ENCODE results near the gene GALNT7.
A peak's percentile ranks its signal among the peaks of the same experiment; 100 is the strongest.

GALNT7 gene

DNA sequence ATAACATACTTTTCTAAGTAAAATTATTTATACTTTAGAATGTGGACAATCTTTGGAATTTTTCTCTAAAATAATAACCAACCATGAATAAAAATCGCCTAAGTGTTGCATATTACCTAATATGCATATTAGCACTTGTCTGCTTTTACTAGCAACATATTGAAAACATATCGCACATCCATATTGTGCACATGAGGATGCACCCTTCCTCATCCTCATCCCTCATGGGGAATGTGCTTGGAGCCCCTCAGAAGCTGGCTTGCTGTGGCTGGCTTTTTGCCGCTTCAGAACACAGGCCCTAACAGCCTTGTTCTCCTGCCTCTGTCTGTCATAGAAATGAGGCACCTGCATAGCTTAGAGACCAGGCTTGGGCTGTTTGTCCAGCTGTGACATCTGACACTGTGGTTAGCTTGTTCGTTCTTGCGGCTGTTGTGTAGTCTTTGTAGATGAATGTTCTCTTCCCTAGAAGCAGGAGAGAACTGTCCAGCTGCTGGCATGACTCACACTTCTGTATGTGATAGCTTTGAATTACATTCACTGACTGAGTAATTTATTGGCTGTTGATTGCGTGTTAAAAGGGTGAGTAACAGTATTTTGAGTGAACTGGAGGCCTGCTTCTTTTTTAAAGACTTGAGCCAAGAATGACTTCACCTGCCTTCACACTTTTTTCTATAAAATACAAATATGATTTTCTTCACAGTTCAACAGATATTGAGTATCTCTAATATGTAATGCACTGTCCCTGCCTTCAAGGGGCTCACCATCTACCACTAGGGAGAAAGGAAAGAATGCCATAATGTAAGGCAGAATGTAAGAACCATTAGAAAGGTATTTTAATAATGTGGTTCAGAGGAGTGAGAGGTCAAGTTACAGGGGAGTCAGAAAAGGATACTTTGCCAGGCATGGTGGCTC lies 83.7 kb downstream of the GALNT7 start:
- no peaks in the 10 kb centered on the region for H3K9me3 ChIP-seq (ENCODE audit: control insufficient read depth, low read length)
- H3K4me3 ChIP-seq (ENCODE audit: low read depth, low read length), result no peak overlapping the region
- no peak overlapping the region for H2AFZ ChIP-seq
- peak overlapping the region; percentile 47 for H3K27ac ChIP-seq
- no peak overlapping the region for H3K9ac ChIP-seq
- no peaks in the 10 kb centered on the region for H3K36me3 ChIP-seq (ENCODE audit: control insufficient read depth, insufficient read depth, low read length)
- peaks cover 2% of the 10 kb centered on the region for H3K79me2 ChIP-seq
- peaks cover 9% of the 10 kb centered on the region for H3K4me1 ChIP-seq
- no peak overlapping the region for H3K4me2 ChIP-seq (ENCODE audit: low read length)
- no peaks in the 10 kb centered on the region for H3K27me3 ChIP-seq (ENCODE audit: control insufficient read depth, insufficient read depth, low read length)
- TF ChIP-seq, protein P1, sequence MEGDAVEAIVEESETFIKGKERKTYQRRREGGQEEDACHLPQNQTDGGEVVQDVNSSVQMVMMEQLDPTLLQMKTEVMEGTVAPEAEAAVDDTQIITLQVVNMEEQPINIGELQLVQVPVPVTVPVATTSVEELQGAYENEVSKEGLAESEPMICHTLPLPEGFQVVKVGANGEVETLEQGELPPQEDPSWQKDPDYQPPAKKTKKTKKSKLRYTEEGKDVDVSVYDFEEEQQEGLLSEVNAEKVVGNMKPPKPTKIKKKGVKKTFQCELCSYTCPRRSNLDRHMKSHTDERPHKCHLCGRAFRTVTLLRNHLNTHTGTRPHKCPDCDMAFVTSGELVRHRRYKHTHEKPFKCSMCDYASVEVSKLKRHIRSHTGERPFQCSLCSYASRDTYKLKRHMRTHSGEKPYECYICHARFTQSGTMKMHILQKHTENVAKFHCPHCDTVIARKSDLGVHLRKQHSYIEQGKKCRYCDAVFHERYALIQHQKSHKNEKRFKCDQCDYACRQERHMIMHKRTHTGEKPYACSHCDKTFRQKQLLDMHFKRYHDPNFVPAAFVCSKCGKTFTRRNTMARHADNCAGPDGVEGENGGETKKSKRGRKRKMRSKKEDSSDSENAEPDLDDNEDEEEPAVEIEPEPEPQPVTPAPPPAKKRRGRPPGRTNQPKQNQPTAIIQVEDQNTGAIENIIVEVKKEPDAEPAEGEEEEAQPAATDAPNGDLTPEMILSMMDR (IDR thresholded peaks at IDR 0.05), result no peak

DNA sequence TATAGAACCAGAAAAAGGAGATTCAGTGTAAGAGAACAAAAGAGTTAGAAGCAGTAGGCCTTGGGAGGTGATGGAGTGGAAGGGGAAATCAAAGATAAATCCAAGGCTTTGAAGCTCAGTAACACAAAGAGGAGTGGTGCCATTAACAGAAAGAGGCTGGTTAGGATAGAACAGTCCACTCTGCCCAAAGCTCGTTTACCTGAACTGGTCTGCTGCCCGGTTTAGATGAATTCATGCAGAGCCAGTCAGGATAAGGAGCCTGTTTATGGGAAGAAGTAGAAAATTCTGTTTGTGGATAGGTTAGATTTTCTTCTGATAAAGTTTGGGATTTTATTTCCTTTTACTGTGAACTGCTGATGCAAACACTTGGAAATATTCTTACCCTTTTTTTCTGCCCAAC lies 85.0 kb downstream of the GALNT7 start:
- H3K4me2 ChIP-seq (ENCODE audit: low read length), result no peak overlapping the region
- peaks cover 2% of the 10 kb centered on the region for H3K79me2 ChIP-seq
- TF ChIP-seq, protein P1 (IDR thresholded peaks at IDR 0.05), result no peak
- no peaks in the 10 kb centered on the region for H3K9me3 ChIP-seq (ENCODE audit: control insufficient read depth, low read length)
- peaks cover 9% of the 10 kb centered on the region for H3K4me1 ChIP-seq
- peak overlapping the region; percentile 47 for H3K27ac ChIP-seq
- no peaks in the 10 kb centered on the region for H3K27me3 ChIP-seq (ENCODE audit: control insufficient read depth, insufficient read depth, low read length)
- no peaks in the 10 kb centered on the region for H3K36me3 ChIP-seq (ENCODE audit: control insufficient read depth, insufficient read depth, low read length)
- no peak overlapping the region for H3K4me3 ChIP-seq (ENCODE audit: low read depth, low read length)
- no peak overlapping the region for H2AFZ ChIP-seq
- no peak overlapping the region for H3K9ac ChIP-seq

DNA sequence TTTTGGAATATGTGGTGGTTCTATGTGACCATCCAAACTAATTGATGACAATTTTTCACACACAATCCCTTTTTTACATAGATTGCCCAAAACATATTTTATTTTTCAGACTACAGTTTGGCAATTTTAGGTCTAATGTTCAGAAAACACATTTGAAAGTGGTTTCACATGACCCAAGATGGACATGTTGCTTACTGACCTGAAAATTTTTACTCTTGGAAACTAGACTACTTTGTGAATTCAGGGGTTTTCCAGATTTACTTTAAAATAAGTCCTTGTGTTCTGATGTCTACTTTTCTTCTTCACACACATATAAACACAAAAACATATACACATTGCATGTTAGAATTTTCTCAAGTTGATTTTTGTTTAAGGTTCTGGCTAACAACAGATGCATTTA lies 86.0 kb downstream of the GALNT7 start:
- Histone ChIP-seq H3K9me3 (ENCODE audit: control insufficient read depth, low read length) (no peaks in the 10 kb centered on the region), H2AFZ (no peak overlapping the region), H3K4me2 (ENCODE audit: low read length) (no peak overlapping the region), H3K4me1 (peaks cover 9% of the 10 kb centered on the region), H3K4me3 (ENCODE audit: low read depth, low read length) (no peak overlapping the region), H3K27me3 (ENCODE audit: control insufficient read depth, insufficient read depth, low read length) (no peaks in the 10 kb centered on the region), H3K79me2 (peaks cover 2% of the 10 kb centered on the region), H3K27ac (no peak overlapping the region), H3K9ac (no peak overlapping the region), H3K36me3 (ENCODE audit: control insufficient read depth, insufficient read depth, low read length) (no peaks in the 10 kb centered on the region)
- TF ChIP-seq, protein P1 (IDR thresholded peaks at IDR 0.05), result no peak

DNA sequence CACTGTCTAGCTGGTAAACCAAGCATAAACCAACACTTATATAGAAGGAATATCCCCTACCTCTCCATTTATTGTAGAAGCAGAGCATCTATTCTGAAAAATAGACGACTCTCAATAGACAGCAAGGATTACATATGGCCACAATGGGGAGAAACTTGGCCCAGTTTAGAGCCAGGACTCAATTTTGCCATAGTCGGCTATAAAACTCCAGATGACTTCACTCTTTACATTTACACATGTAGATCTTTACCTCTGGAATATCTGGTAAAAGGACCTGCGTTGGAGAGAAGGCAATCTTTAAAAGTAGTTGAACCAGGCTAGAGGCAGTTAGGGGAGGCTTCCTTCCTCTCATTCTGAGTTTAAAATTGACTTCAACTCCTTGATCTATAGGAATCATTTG lies 88.2 kb downstream of the GALNT7 start:
- no peaks in the 10 kb centered on the region for H3K9me3 ChIP-seq (ENCODE audit: control insufficient read depth, low read length)
- TF ChIP-seq, protein P1 (IDR thresholded peaks at IDR 0.05), result no peak
- no peak overlapping the region for H2AFZ ChIP-seq
- H3K9ac ChIP-seq, result no peak overlapping the region
- peaks cover 2% of the 10 kb centered on the region for H3K79me2 ChIP-seq
- H3K4me1 ChIP-seq, result peaks cover 9% of the 10 kb centered on the region
- no peaks in the 10 kb centered on the region for H3K27me3 ChIP-seq (ENCODE audit: control insufficient read depth, insufficient read depth, low read length)
- H3K36me3 ChIP-seq (ENCODE audit: control insufficient read depth, insufficient read depth, low read length), result no peaks in the 10 kb centered on the region
- H3K4me2 ChIP-seq (ENCODE audit: low read length), result no peak overlapping the region
- no peak overlapping the region for H3K27ac ChIP-seq
- no peak overlapping the region for H3K4me3 ChIP-seq (ENCODE audit: low read depth, low read length)

Measured in parathyroid adenoma (tissue), 2 donors.